Measurements from ENCODE around the gene RIMKLB.

GRCh38 chr12:8676651-8677050, 21.1 kb upstream of the RIMKLB start:
- TF ChIP-seq CTCF (IDR thresholded peaks at IDR 0.05) (no peak), RAD21 (IDR thresholded peaks at IDR 0.05; ENCODE audit: low read length) (no peak), POLR2AphosphoS5 (IDR thresholded peaks at IDR 0.05; ENCODE audit: low read depth, low read length) (no peak), EP300 (IDR thresholded peaks at IDR 0.05; ENCODE audit: borderline replicate concordance in 1 of 2, low read depth in 1 of 2, low read length in 1 of 2) (no peak), TAF1 (IDR thresholded peaks at IDR 0.05; ENCODE audit: borderline replicate concordance, low read depth, low read length) (no peak), REST (IDR thresholded peaks at IDR 0.05; ENCODE audit: low read depth, low read length) (no peak), USF2 (IDR thresholded peaks at IDR 0.05; ENCODE audit: borderline replicate concordance, low read depth, low read length) (no peak), FOXJ3 (CRISPR knock-in tag; IDR thresholded peaks at IDR 0.05) (no peak)
